Transverse colon (tissue), 4 donors: Measurements from ENCODE around the gene RASL12. TPM values are rescaled to one million over a fixed set of nuclear protein-coding genes. Genes with fewer than 3 reads are reported as not detected.

ENCODE experiments used
- DNase-seq: peaks from one replicate; pipeline ENCODE4 v3.0.0-alpha.2; 2019
- H3K27ac ChIP-seq, 4 donors: fragments of 200-600 bp; sonication (generic); 2 replicates each; pipeline ENCODE4 v1.5.1; 2016 to 2018; ENCODE audit warnings: inconsistent platforms in 4 of 4
- H3K27me3 ChIP-seq: fragments of 200-600 bp; sonication (generic); 2 replicates; pipeline ENCODE4 v1.5.1; 2017; ENCODE audit warnings: inconsistent platforms
- H3K36me3 ChIP-seq, 4 donors: fragments of 200-600 bp; sonication (generic); 2 replicates each; pipeline ENCODE4 v1.5.1; 2017 to 2019; ENCODE audit warnings: inconsistent platforms in 4 of 4
- H3K4me1 ChIP-seq, 4 donors: fragments of 200-600 bp; sonication (generic); 2 replicates each; pipeline ENCODE4 v1.5.1; 2017 to 2020; ENCODE audit warnings: inconsistent platforms in 4 of 4
- H3K4me3 ChIP-seq, 4 donors: fragments of 200-600 bp; sonication (generic); 1 replicate in 1 of 4; 2 replicates in 3 of 4; pipeline versions ENCODE4 v1.5.1 to v1.6.1; 2017 to 2019; ENCODE audit warnings: inconsistent platforms in 4 of 4
- H3K9me3 ChIP-seq, 2 donors: fragments of 200-600 bp; sonication (generic); 2 replicates each; pipeline ENCODE4 v1.5.1; 2017 to 2019; ENCODE audit warnings: inconsistent platforms in 2 of 2
- EP300 ChIP-seq: sonication (generic); formaldehyde crosslinking; IDR thresholded peaks from one replicate; pipeline ENCODE4 v1.6.1; 2017; ENCODE audit warnings: antibody characterized with exemption, low read depth
- POLR2A ChIP-seq: fragments of 450-650 bp; IDR thresholded peaks from one replicate; pipeline ENCODE4 v1.6.1; 2016; ENCODE audit warnings: antibody characterized with exemption, mild to moderate bottlenecking, moderate library complexity
- POLR2AphosphoS5 ChIP-seq, 3 donors: sonication (generic); formaldehyde crosslinking; IDR thresholded peaks; one replicate each; pipeline ENCODE4 v1.6.1; 2016; ENCODE audit warnings: antibody characterized with exemption in 3 of 3
- WGBS, 2 donors: methylation state at CpG; one replicate each; pipeline ENCODE4 v1.1.5; 2018; ENCODE audit warnings: low coverage in 1 of 2; 5-methylcytosine and 5-hydroxymethylcytosine counted together
- in situ Hi-C, 4 donors: fragments of 200-750 bp; cut with MboI; loops; one replicate each; pipeline versions ENCODE4 v1.15.0 to v1.15.1; 2017; ENCODE audit warnings: low sequenced_read_pairs in 3 of 4, low pct_ligation_motif_present in 1 of 4, low pct_unique_long_range_greater_than_20kb in 1 of 4
- intact Hi-C: fragments of 100-400 bp; cut with DNase I; formaldehyde crosslinking; loops from one replicate; pipeline ENCODE4 v1.15.1; 2023; ENCODE audit warnings: low total_unique reads
- total RNA-seq, 4 donors: library from RNA; depleted of rRNA; stranded (reverse); fragments of >200 nt; gene quantifications; one replicate each; pipeline ENCODE4 v1.1.0, GENCODE V29; 2016
- TF ChIP-seq, protein P1 (sequence below), 5 experiments: fragments of 200-600 bp in 3 of 5; fragments of 450-650 bp in 2 of 5; sonication (generic) in 3 of 5; IDR thresholded peaks; 1 replicate in 2 of 5; 2 replicates in 3 of 5; pipeline ENCODE4 v1.5.1; 2016 to 2017; ENCODE audit warnings: antibody characterized with exemption in 5 of 5, inconsistent platforms in 3 of 5, mild to moderate bottlenecking in 2 of 5, moderate library complexity in 1 of 5

The RASL12 gene
- total RNA-seq, 4 donors from 2014 or later = 13.9 to 46.8 (median 16.4) TPM

DNA sequence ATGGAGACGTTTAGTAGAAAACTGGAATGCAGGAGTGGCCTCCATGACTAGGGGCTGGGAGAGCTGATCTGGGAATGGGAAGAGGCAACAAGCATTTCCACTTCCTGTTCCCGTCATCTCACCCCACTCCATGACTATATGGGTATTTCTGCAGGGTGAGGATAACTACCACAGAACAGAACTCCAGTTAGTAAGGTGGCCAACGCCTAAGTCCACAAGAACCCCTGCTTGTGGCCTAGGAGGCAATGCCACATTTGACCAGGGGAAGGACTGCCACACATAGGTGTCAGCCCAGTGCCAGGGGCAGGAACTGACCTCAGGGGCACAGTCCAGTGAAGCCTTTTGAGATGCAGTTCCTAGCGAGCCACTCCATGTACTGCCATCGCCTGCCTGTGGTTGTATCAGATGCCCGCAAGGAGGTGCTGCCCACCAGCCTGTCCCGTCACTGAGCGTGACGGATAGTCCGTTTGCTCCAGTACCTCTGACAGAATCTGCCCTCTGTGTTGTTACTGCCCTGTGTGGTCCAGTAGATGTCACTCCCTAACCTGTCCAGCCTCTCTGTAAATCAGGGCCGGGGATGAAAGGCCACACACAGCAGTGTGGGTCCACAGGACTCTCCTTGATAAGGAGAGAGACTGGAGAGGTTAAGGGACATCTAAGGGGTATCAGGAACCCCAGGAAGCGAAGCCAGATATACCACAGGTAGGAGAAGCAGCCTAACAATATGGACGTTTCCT is 34.8 kb downstream of the RASL12 start:
- in situ Hi-C loops (loop anchor here in 3 of 4 donors (10.0 to 25.0 kb wide), 3 partner anchors 52 to 254 kb away; partner anchors contain the start of genes PARP16 (in 3 of the 3) and RNU5A-1 (in 3 of the 3)), intact Hi-C loops (no loop called here)
- TF ChIP-seq, protein P1, sequence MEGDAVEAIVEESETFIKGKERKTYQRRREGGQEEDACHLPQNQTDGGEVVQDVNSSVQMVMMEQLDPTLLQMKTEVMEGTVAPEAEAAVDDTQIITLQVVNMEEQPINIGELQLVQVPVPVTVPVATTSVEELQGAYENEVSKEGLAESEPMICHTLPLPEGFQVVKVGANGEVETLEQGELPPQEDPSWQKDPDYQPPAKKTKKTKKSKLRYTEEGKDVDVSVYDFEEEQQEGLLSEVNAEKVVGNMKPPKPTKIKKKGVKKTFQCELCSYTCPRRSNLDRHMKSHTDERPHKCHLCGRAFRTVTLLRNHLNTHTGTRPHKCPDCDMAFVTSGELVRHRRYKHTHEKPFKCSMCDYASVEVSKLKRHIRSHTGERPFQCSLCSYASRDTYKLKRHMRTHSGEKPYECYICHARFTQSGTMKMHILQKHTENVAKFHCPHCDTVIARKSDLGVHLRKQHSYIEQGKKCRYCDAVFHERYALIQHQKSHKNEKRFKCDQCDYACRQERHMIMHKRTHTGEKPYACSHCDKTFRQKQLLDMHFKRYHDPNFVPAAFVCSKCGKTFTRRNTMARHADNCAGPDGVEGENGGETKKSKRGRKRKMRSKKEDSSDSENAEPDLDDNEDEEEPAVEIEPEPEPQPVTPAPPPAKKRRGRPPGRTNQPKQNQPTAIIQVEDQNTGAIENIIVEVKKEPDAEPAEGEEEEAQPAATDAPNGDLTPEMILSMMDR (IDR thresholded peaks at IDR 0.05) = peak; percentile 61 to 94 (median 76)
- no peak for TF ChIP-seq EP300
- peak in 1 of 3 donors; percentile 18 for TF ChIP-seq POLR2AphosphoS5 (IDR thresholded peaks at IDR 0.05)
- TF ChIP-seq POLR2A = no peak
- Histone ChIP-seq H3K4me3 (no peak overlapping the region), H3K9me3 (no peaks in the 10 kb centered on the region), H3K27me3 (no peaks in the 10 kb centered on the region), H3K27ac (peak overlapping the region in 2 of 4 donors; percentile 17 to 25), H3K4me1 (peaks cover 7 to 35% (median 17%) of the 10 kb centered on the region in 4 donors), H3K36me3 (no peaks in the 10 kb centered on the region)
- WGBS, 2 donors = 23 to 27% methylated on average over 3 to 12 of the region's 13 CpGs
- DNase-seq = peak; percentile 85

DNA sequence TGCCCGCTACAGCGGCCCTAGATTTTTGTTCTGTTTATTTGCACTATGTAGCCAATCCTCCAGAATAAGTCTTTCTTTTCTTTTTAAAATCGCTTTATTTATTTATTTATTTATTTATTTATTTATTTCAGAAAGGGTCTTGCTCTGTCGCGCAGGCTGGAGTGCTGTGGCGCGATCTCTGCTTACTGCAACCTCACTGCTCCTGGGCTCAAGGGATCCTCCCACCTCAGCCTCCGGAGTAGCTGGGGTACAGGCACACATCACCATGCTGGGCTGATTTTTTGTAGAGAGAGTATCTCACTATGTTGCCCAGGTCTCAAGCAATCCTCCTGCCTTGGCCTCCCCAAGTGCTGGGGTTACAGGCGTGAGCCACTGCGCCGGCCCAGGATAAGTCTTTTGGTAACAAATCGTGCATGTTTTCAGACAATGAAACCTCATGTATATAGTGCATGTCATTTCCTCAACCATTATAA is 38.0 kb downstream of the RASL12 start:
- intact Hi-C loops = no loop called here
- in situ Hi-C loops = loop anchor here in 3 of 4 donors (10.0 to 25.0 kb wide), 3 partner anchors 55 to 258 kb away; partner anchors contain the start of genes PARP16 (in 3 of the 3) and RNU5A-1 (in 3 of the 3)

DNA sequence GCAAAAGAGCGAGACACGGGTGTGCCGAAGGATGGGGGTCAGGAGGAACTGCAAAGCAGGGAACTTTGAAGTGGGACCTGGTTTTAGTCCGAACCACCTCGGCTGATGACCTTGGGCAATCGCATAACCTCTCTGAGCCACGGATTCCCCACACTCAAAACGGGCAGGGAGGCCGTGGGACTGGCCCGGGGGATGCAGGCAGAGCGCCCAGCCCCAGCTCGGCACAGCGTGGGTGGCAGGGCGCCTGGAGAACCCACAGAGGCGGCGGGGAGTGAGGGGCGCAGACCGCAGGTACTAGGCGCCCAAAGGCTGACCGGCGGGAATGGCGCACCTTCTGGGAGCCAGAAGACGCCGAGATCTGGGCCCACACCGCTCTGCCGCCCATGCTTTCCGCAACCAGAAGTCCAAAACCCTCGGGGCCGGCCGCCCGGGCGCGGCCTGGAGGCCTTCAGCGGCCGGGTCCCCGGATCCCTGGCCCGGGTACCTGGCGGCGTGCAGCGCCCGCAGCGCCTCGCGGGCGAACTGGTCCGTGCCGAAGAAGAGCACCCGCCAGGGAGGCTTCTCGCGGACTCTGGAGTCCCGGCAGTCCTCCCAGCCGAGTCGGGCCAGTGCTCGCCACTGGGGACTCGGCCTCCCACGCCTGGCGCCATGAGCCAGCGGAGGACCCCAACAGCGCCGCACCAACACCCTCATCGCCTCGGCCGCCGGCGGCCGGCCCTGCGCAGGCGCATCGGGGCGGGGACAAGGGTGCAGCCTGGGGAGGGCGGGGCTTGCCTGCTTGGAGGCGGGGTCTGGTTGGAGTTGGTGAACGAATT is 38.7 kb downstream of the RASL12 start, which contains the start of gene MTFMT:
TSS of gene MTFMT (minus strand) at position 719 of the 815 bp plus-strand sequence. CDS start at position 693, 26 bp downstream.
- Histone ChIP-seq H3K9me3 (no peaks in the 10 kb centered on the region), H3K27me3 (no peaks in the 10 kb centered on the region), H3K4me1 (peaks cover 11 to 26% (median 17%) of the 10 kb centered on the region in 4 donors), H3K4me3 (peak within 1 kb of the TSS; percentile 62 to 98 (median 91)), H3K36me3 (peaks cover 0 to 14% (median 7%) of the 10 kb centered on the region in 4 donors), H3K27ac (peak within 1 kb of the TSS; percentile 85 to 91 (median 89))
- TF ChIP-seq POLR2AphosphoS5 (IDR thresholded peaks at IDR 0.05) (peak; percentile 98 to 100 (median 98)), POLR2A (peak; percentile 92)
- TF ChIP-seq, protein P1 (IDR thresholded peaks at IDR 0.05) = no peak
- peak; percentile 95 for DNase-seq
- intact Hi-C loops (no loop called here), in situ Hi-C loops (loop anchor here in 3 of 4 donors (25.0 kb wide), 1 partner anchor 258 kb away; the partner anchor contains the start of genes PARP16 (in 3 of the 3) and RNU5A-1 (in 3 of the 3))
- 1% methylated on average over 53 of the region's 73 CpGs; no CpG with 5 or more reads in 1 of the 2 donors for WGBS, 2 donors

More for the DNA sequence above, 38.0 kb downstream of the RASL12 start:
- 60% methylated on average over 12 of the region's 12 CpGs; no CpG with 5 or more reads in 1 of the 2 donors for WGBS, 2 donors
- Histone ChIP-seq H3K4me3 (peak overlapping the region in 3 of 4 donors; percentile 88 to 98 (median 94)), H3K9me3 (no peaks in the 10 kb centered on the region), H3K27me3 (no peaks in the 10 kb centered on the region), H3K4me1 (peaks cover 11 to 26% (median 17%) of the 10 kb centered on the region in 4 donors), H3K27ac (peak overlapping the region; percentile 85 to 91 (median 89)), H3K36me3 (peaks cover 0 to 14% (median 7%) of the 10 kb centered on the region in 4 donors)
- no peak for DNase-seq
- TF ChIP-seq, protein P1 (IDR thresholded peaks at IDR 0.05) = no peak
